T47D (cell line): ENCODE measurements around the gene CCDC110.

Source experiments
- DNase-seq, 2 experiments: peaks; one replicate each; pipeline versions ENCODE4 v3.0.0 to v3.0.0-alpha.2; 2011 to 2012; ENCODE audit warnings: low read depth in 1 of 2, low spot score in 1 of 2
- JUND ChIP-seq: IDR thresholded peaks from 2 replicates; pipeline ENCODE4 v1.6.1; 2012; ENCODE audit warnings: low read depth
- in situ Hi-C: cut with HindIII; loops from 2 replicates; pipeline ENCODE4 v1.10.0; 2016; ENCODE audit warnings: low sequenced_read_pairs, low pct_unique_long_range_greater_than_20kb

The CCDC110 gene

DNA sequence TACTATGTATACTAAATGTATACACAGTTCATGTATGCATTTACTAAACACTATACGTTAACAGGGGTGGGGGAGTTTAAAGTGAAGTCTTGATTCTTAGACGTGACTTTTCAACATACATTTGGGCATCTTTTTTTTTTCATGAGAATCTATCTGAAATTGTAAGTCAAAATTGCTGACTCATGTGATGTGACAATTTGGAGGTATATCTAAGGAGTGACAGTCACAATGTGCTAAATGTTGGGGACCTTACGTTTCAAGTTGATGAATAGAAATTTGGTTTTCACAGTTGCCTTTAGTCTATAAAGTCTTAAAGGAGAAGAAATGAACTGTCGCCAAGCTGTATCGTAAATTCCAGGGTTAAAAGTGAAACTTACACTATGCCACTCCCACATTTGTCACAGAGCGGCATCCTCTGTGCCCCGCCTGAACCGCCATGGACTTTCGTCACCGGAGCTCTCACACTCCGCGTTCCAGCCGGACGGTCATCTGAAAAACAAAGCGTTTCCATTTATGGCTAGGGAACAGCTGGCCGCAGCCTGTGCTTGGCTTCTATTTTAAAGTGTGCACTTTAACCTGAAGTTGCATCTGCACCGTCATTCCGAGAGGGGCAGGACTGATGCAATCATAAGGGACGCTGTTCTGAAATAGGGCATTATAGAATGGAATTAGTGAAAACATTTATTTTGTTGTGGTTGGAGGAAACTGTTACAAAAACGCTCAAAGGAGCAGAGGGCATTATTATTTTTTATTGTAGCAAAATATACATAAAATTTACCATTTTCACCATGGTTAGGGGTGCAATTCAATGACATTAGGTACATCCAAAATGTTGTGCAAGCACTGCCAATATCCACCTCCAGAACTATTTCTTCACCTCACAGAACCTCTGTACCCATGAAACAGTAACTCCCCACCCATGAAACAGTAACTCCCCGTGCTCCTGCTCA lies 32.8 kb upstream of the CCDC110 start:
- no peak for DNase-seq
- in situ Hi-C loops: no loop called here
- no peak for TF ChIP-seq JUND

DNA sequence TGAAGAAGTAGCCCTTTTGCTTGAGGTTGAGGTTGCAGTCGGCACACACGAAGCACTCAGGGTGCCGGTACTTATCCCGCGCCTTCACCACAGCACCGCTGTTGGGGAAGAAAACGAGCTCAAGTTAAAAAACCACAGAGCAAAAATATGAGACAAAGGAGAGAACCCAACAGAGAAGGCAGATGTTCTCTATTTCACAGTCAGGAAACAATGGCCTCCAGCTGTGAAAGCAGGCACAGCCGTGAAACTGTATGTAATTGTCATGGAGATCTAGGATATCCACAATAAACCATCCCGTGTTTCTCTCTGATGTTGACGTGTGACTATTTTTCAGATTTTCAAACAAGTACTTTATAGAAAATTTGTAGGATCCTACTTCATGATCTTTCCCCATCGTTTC lies 30.9 kb upstream of the CCDC110 start:
- no peak for TF ChIP-seq JUND
- DNase-seq: no peak
- in situ Hi-C loops: no loop called here

DNA sequence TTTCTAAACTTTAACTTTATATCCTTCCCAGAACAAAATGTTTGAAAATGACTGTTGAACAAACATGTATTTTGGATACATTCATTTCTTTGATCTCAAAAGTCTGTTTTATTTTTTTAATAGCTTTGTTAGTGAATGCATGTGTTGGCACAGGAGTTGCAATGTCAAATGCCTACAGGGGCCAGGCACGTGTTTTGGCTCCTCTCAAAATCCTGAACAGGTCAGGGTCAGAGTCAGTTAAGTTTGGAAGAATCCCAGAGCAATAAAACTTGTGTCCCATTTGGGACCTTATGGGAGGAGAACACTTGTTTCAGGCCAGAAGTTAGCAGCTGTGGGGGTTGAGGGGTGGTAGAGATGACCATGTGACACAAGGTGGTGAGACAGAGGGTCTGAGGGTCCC lies 29.0 kb upstream of the CCDC110 start:
- in situ Hi-C loops: no loop called here

DNA sequence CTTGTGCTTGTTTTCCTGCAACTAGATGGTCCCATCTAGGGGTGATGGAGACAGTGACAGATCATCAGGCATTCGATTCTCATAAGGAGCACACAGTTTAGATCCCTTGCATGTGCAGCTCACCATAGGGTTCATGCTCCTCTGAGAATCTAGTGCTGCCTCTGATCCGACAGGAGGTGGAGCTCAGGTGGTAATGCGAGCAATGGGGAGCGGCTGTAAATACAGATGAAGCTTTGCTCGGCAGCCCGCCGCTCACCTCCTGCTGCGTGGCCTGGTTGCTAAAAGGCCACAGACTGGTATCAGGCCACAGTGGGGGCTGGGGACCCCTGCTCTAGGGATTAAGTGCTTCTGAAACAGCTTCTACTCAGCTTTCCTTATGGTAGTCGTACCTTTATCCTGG lies 28.5 kb upstream of the CCDC110 start:
- in situ Hi-C loops: no loop called here
- TF ChIP-seq JUND: no peak
- DNase-seq: no peak

More for the DNA sequence above, 29.0 kb upstream of the CCDC110 start:
- no peak for TF ChIP-seq JUND
- no peak for DNase-seq

DNA sequence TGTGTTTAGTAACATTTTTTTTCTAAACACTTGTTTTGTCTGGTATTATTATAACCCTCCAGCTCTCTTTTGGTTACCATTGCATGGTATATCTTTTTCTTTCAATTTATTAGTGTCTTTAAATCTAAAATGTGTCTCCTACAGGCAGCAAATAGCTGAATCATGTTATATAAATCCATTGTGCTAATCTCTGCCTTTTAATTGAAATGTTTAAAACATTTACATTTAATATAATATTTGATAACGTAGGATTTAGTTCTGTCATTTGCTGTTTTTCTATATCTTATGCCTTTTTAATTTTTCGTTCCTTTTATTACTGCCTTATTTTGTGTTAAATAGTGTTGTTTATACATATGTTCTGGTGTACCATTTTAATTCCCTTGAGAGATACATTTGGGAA lies 17.1 kb upstream of the CCDC110 start:
- no peak for TF ChIP-seq JUND
- in situ Hi-C loops: no loop called here
- DNase-seq: no peak

DNA sequence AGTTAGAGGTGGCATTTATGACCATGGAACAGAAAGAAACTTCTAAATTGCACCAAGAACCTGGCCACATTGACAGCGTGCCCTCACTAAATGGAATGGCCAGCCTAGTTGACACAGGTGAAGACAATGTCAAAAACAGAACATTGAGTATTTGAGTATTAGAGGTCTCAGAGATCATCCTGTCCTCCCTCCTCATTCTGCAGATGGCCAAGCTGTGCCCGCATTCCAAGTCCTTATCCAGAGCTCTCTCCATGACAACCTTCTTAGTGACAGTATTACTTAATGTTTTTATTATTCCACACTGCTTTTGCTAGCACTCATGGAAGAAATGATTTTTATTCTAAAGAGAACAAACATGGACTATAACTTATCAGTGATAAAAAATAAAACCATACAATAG lies 9.9 kb upstream of the CCDC110 start:
- no peak for TF ChIP-seq JUND
- no peak for DNase-seq
- in situ Hi-C loops: no loop called here

DNA sequence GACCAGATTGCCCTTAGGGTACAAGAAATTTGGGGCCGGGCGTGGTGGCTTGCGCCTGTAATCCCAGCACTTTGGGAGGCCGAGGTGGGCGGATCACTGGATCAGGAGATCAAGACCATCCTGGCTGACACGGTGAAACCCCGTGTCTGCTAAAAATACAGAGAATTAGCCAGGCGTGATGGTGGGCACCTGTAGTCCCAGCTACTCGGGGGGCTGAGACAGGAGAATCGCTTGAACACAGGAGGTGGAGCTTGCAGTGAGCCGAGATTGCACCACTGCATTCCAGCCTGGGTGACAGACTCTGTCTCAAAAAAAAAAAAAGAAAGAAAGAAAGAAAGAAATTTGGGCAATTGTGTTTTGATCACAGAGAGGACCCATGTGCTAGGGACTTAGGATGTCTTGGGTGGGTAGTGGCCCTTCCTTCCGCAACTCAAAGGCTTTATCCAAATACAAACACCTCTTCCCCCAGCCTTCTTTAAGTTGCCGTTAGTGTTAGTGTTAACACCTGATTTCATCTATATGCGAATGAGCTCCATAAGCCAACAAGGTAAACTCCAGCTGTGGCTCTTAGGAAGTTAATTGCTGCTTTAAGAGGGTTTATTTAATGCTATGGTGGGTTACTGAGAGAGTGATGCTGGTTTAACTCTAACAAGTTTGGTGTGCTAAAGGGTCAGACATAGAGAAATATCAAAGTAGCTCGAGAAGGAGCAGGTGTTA lies 8.6 kb upstream of the CCDC110 start:
- in situ Hi-C loops: no loop called here
- DNase-seq: no peak
- TF ChIP-seq JUND: no peak

DNA sequence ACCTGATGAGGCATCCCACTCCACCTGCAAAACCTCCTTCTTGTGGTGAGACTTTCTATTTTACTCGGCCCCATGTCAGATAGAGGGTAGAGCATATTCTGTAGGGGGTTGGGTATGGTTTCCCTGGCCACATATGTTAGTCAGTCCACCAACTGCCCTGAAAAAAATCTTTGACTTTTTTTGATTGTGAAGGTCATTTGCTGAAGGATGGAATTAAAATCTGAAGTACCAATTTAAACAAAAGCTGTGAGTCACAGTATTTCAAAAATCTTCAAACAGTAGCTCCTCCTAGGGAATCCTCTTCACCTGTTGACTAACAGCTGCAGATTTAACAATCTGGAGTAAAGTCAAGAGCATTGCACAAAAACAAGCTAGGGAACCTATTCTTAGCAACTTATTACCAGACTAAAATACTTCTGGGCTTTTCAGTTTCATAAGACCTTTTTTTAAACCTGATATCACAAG lies 8.0 kb upstream of the CCDC110 start:
- in situ Hi-C loops: no loop called here
- DNase-seq: no peak
- no peak for TF ChIP-seq JUND

DNA sequence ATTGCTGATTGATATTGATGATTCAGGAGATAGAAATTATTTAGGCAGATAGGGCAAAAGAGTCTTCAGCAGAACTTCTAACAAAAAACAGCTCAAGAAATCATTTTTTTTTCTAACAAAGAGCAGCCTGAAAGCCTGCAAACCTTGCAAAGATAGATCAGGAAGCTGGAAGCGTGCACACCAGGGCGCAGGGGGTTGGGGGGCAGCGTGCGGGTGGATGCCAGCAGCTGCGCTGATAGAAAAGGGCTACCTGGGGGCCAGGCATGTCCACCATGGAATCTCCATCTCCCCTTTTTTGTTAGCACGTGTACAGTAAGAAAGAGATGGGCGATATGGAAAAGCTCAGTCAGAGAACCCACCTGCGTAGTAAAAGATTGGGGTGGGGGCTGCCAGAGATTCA lies 1.7 kb upstream of the CCDC110 start:
- in situ Hi-C loops: no loop called here
- no peak for TF ChIP-seq JUND
- DNase-seq: no peak

DNA sequence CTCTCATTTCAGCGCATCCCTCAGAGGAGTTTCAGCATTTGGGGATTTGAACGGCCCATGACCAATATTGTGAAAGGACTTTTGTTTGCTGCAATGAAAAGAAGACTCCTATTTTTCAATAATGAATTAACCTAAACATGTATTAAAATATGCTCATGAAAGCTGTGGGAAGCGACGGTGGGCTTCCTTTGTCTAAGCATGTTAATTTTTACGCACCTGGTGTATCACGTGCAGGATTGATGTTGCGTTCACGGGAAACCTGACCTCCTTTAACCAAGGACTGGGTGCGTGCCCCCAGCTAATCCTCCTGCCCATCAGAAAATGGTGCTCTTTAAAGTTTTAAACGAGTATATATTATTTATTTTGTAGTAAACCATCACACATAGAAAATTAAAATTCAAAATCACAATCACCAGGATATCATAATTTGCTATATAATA lies 590 bp upstream of the CCDC110 start:
- no peak for DNase-seq
- in situ Hi-C loops: no loop called here
- TF ChIP-seq JUND: no peak

DNA sequence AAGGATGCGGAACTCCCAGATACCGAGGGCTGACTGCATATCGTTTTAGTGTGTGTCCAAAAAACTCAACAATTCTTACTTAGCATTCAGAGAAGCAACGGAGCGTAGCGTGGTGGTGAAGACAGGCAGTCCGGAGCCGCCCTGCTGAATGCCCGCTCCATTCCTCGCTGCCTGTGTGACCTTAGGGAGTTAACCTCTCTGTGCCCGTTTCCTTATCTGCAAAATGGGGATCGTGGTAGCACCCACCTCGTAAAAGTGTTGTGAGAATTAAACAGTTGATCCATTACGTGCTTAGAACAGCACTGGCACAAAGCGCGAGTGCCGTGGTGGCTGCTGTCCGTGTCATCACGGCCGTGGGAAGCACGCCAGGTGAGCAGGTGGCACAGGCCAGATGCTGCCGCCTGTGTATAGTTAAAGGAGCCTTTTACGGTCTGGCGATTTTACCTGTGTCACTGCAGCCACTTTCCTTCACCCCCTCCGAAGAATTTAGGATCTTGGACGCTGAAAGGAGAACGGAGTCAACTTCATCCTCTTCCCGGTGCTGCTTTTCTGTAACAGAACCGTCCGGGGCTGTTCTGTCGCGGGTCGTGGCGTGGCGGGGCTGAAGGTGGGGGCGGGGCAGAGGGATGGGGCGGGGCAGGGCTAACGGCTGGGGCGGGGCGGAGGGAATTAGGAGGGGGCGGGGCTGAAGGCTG lies 885 bp downstream of the CCDC110 start:
- no peak for TF ChIP-seq JUND
- in situ Hi-C loops: no loop called here
- DNase-seq: peak; percentile 14 to 73

DNA sequence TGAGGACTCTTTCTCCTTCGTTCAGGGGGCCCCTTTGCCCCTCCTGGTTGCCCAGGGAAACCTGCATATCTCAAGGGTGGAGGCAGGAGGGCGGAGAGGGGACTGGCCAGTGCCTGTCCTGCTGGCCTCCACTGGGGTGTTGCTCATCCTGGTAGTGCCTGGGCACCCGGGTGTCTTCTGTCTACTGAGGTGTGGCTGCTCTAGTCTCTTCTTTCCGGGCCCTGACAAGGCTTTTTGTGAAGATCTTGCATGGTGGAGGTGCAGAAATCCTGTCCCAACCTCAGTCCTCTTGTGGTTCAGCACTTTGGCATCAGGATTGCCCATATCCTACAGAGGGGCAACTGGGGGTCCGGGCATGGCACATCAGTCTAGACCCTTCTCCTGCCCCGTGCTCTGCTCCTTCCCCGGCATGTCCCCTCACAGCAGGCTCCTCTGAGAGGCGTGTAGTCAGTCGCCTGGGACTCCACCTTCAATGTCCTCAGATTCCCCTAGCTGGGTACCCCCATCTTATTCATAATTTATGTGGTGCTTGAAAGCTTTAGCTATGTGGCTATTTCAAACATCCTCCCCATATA lies 1.9 kb downstream of the CCDC110 start:
- no peak for TF ChIP-seq JUND
- in situ Hi-C loops: no loop called here
- DNase-seq: no peak

DNA sequence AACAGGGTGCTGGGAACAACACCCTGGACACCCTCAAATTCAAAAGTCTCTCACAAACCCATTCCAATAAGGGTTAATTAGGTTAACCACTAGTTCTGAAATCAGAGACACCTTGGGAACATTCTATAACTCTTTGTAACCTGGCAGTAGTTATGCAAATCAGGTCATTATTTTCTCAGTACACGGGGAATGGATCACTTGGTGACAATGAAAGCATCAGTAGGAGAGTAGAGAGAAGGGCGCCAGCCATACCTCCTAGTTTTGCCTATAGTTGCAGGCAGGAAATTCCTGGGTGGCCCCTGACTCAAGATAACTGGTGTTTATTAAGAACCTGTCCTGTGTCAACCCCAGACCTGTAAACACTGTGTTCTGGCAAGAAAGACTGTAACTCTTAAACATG lies 2.5 kb downstream of the CCDC110 start:
- DNase-seq: no peak
- no peak for TF ChIP-seq JUND
- in situ Hi-C loops: no loop called here
